Activated CD4-positive, alpha-beta T cell treated with anti-CD3 and anti-CD28 coated beads for 24 hours (primary cell): ENCODE data around the gene JPT1.
"Not testable (repeated sequence)": the region's sequence is repeated elsewhere in the genome, so short reads cannot be mapped to it uniquely, and the experiment has no call there.

Experiments
- DNase-seq, 2 donors: peaks; one replicate each; pipeline ENCODE4 v3.0.0-alpha.2; 2020; ENCODE audit warnings: low read depth in 2 of 2

The JPT1 gene

DNA sequence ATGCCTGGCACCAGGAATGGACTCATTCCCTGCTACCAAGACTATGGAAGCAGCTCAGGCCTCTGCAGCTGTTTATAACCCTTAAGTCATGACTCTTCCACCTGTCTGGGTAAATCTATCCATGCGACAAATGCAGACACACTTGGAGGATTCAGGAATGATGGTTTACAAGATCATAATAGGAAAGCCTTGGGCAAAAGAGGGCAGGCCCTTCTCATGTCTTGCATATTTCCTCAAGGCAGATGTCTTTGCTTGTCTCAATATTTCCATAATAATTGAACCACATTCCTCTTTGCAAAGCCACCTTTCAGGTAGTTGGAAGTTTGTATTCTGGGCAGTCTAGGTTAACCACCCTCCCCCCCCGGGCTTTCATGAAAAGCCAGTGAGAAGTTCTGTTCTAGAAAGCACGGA is 884 bp upstream of the JPT1 start:
- no peak for DNase-seq

DNA sequence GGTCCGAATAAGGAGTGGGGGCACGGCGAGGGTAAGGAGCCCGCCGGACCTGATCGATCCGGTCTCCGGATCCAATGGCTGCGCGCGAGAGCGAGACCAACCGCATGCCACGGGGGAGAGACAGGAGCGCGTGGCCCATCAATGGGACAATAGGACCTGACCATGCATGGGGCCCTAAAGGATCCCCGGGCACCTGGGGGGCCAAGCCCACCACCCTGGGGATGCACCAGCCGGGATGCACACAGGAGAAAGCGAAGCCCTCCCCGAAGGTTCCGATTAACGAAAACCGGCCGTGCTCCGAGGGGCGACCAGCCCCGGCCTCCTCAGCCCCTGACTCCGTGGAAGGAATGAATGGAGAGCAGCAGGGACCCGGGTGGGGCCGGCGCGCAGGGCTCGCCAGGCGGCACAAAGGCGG is 525 bp downstream of the JPT1 start:
- no peak for DNase-seq

DNA sequence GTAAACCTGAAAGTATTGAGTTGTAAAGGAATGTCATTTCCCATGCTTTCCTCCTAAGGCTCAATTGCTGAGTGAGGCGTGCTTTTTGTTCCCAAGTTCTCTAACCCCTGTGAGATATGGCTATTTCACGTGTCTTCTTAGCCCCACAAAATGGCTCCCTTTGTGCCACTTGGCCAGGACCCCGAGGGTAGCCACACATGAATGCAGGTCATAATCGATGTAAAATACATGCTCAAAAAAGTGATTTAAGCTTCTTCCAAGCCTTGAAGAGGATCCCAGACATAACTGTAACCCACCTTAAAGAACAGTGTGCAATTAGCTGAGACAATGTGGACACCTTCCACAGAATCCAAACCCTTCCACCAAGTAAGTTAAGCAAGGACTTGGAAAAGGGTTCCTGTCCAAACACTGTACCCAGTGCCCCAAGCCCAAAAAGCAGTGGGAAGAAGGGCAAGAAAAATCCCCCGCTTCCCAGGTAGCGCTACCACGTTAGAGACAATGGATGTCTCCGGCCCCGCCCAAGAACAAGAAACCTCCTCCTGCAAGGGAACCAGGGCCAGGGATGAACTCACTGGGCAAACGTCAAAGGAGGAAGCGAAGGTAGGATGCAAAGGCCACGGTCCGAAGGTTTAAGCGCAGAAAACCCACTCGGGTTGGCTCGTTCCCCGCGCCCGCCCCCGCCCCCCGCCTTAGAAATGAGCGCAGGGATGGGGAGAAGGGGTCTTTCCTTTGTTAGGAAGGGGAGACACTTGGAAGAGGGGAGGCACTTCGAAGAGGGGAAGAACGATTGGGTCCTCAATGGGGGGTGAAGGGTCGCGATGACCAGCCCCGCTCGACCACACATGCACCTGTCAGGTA is 1.2 kb downstream of the JPT1 start:
- no peak for DNase-seq

DNA sequence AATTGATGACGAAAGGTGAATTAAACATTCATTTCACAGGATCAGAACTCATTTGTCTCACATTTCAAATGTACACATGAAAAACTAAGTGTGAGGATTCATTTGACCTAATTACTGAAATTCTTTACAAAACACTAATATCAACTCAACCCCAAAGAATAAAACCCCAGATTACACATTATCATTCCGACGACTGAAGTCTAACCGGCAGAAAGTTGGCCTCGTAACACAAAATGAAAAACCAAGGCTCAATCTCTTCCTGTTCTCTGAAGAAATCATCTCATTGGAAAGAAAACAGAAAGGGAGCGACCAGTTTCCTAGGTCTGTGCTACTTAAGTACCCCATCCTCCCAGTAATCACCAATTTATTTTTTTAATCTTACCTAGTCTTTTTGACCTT is 1.8 kb downstream of the JPT1 start:
- no peak for DNase-seq

DNA sequence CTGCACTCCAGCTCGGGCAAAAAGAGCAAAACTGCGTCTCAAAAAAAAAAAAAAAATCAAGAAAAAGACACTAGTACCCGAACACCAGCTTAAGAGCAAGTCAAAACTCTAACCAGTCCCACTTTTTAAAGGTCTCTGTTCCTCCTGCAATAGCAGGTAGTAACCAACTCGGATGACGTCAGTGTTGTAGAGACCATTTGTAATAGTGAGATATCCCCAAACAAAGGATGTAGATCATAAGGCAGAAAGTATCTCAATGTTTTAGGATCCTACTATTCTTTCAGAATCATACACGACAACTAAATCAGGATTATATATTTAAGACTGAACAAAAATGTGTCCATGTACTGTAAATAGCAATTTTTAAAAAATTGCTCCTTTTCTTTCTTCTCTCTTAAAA is 2.4 kb downstream of the JPT1 start:
- DNase-seq, result no peak

DNA sequence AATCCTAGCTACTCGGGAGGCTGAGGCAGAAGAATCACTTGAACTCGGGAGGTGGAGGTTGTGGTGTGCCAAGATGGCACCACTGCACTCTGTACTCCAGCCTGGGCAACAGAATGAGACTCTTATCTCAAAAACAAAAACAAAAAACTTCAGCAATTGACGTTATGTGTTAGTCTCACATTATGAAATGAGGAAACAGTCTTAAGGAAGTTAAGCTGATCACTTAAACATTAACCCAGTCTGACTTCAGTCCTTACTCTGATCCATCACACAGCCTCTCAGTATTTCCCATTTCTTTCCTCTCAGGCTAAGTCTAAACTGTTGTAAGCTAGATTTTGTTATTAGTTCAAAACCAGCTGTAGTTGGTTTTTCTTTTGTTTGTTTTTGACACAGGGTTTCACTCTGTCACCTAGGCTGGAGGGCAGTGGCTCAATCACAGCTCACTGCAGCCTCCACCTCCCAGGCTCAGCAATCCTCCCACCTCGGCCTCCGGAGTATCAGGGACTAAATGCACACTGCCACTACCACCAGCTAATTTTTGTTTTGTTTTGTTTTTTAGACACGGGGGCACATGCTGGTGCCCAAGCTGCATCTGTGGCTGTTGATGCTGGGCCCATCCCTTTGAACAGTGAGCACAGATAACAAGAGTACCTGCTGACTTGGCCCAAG is 6.3 kb downstream of the JPT1 start:
- no peak for DNase-seq

DNA sequence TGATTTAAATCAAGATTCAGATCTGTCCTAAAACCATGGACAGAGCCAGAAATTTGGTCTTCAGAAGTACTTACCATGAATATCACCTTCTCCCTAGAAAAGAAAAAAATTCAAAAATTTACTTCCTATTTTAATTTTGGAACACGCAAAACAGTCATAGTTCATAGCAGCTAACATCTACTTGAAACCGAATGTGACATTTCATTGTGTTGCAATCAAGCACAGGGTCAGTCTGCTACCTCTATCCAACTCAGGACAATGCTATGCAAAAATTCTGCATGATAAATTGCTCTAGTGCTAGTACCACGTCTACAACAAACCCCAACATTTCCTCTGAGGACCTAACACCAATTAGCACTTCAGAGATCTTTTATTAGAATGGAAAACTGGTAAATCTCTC is 7.7 kb downstream of the JPT1 start:
- DNase-seq, result no peak

DNA sequence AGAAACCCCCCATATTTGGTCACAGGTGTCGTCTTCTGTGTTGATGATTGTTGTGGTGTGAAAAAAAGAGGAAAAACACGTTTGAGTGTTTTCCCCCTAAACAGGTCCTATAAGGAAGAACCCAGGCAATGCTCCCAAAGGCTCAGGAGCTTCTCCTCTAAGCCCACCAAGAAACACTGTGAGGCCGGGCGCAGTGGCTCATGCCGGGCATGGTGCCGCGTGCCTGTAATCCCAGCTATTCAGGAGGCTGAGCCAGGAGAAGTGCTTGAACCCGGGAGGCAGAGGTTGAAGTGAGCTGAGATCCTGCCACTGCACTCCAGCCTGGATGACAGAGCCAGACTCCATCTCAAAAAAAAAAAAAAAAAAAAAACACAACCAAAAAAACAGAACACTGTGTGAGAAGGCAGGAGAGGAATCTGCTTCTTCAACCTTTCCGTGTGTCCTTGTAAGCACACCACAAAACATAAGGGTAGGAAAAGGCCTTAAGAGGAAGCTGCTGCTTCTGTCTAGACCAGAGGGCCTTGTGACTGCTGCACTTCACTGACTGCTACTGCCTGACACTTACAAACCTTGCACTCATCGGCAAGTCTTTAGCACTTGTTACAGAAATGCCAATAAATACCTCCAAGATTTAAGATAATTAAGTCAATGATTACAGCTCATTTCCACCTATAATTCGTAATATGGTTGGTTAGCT is 9.3 kb downstream of the JPT1 start:
- no peak for DNase-seq

DNA sequence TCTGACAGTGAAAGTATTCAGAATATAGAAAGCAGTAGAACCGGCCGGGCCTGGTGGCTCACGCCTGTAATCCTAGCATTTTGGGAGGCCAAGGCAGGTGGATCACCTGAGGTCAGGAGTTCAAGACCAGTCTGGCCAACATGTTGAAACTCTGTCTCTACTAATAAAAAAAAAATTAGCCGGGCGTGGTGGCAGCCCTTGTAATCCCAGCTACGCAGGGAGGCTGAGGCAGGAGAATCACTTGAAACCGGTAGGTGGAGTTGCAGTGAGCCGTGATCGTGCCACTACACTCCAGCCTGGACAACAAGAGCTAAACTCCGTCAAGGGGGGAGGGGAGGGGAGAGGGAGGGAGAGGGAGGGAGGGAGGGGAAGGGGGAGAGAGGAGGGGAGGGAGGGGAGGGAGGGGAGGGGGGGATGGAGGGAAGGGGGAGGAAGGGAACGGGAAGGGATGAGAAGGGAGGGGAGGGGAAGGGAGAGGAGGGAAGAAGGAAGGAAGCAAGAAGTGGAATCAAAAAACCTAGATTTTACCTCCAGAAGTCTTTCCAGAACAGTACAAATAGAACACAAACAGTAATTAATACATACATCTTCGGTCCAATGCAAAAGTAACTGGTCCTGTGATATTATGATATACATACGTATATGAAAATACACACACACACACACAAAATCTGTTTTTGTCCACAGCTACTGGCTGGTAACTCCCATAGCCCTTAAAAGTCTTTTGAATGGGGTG is 11.9 kb downstream of the JPT1 start:
- DNase-seq, result no peak

DNA sequence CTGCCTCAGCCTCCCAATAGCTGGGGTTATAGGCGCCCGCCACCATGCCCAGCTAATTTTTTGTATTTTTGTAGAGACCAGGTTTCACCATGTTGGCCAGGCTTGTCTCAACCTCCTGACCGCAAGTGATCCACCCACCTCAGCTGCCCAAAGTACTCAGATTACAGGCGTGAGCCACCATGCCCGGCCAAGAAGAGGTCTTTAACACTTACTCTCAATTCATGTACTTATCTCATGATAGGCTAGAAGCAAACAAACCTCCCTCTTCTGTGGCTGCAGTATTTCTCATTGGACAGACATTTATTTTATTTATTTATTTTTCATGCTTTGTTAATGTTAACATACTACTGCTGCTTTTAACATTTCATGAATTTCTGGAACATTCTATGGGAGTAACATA is 15.8 kb downstream of the JPT1 start:
- DNase-seq, result no peak

DNA sequence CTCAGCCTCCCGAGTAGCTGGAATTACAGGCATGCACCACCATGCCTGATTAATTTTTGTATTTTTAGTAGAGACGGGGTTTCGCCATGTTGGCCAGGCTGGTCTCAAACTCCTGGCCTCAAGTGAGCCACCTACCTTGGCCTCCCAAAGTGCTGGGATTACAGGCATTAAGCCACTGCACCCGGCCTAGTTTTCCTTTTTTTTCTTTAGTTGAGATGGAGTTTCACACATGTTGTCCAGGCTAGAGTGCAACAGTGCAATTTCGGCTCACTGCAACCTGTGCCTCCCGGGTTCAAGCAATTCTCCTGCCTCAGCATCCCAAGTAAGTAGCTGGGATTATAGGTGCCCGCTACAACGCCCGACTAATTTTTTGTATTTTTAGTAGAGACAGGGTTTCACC is 16.6 kb downstream of the JPT1 start:
- DNase-seq, result not testable (repeated sequence)

DNA sequence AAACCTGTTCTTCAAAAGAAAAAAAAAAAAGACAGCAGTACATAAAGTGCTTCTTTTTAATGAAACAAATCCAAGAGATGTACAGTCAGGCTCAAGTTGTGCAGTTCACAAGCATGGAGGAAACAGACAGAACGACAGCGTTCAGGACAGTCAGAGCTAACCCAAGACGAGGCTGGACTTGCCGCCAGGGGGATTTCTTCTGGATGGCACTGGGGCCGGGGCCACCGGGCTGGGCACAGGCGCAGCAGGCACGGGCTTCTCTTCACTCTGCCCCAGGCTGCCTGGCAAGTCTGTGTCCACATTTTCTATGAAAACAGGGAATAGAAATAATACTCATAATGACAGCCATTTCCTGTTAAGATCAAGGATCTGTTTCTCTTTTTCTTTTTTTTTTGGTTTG is 18.4 kb downstream of the JPT1 start:
- no peak for DNase-seq

DNA sequence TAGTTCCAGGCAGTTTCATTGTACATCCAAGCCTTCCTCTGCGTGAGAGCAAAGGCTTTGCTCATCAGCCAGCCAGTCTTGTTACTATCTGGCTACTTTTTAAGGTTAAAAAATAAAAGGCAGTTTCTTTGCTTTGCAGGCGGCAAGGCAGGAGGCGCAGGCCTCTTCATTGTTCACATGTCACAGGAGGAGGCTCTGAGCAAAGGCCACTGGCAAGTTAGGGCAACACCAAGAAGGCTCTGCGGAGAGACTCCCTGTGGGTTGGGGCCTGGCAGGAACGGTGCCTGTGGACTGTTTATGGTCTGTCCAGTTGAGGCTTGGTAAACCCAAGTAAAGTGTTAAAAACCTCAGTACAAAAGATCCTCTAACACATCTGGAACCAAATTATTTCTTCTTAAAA is 18.9 kb downstream of the JPT1 start:
- no peak for DNase-seq

DNA sequence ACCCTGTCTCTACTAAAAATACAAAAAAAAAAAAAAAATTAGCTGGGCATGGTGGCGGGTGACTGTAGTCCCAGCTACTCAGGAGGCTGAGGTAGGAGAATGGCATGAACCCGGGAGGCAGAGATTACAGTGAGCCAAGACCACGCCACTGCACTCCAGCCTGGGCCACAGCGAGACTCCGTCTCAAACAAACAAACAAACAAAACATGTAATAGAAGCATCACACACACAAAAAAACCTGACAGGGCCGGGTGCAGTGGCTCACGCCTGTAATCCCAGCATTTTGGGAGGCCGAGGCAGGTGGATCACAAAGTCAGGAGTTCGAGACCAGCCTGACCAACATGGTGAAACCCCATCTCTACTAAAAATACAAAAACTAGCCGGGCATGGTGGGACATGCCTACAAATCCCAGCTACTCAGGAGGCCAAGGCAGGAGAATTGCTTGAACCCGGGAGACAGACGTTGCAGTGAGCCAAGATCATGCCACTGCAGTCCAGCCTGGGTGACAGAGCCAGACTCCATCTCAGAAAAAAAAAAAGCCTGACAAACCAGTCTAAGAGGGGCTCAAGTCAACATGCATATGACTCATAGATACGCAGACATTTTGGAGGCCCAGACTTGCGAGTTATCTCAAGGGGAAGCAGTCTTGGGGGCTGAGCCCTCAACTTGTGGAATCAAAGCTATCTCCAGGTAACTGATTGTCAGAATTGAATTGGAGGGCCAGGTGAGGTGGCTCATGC is 20.5 kb downstream of the JPT1 start:
- DNase-seq, result not testable (repeated sequence)

DNA sequence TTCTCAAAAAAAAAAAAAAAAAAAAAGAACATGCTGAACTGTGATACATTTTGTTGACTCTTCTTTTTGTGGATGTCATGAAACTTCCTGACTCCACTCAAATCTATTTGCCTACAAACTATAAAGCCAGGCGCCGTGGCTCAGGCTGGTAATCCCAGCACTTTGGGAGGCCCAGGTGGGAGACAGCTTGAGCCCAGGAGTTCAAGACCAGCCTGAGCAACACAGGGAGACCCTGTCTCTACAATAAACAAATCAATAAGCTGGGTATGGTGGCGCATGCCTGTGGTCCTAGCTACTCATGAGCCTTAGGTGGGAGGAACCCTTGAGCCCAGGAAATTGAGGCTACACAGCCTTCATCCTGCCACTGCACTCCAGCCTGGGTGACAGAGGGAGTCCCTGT is 21.3 kb downstream of the JPT1 start:
- no peak for DNase-seq

DNA sequence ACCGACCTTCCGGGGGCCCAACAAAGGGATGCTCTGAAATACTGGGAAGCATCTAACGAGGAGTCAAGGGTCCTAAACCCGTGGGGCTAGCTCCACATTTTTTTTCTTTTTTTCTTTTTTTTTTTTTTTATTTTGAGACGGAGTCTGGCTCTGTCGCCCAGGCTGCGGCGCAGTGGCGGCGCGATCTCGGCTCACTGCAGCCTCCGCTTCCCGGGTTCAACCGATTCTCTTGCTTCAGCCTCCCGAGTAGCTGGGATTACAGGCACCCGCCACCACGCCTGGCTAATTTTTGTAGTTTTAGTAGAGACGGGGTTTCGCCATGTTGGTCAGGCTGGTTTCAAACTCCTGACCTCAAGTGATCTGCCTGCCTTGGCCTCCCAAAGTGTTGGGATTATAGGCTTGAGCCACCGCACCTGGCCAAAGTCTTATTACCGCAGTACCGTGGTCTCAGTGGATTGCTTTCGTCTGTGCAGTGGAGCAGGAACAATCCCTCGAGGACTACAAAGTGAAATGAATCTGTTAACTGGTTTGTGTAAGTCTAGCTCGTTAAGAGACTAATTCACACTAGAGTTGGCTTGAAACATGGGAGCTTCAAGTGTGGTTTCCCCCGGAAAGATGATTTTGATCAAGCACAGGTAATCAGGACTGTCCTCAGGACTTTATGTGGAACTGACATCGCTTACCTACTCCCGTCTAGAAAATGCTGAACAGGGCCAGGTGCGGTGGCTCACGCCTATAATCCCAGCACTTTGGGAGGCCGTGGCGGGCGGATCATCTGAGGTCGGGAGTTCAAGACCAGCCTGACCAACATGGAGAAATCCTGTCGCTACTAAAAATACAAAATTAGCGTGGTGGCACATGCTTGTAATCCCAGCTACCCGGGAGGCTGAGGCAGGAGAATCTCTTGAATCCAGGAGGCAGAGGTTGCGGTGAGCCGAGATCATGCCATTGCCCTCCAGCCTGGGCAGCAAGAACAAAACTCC is 22.0 kb downstream of the JPT1 start:
- DNase-seq, result not testable (repeated sequence)

DNA sequence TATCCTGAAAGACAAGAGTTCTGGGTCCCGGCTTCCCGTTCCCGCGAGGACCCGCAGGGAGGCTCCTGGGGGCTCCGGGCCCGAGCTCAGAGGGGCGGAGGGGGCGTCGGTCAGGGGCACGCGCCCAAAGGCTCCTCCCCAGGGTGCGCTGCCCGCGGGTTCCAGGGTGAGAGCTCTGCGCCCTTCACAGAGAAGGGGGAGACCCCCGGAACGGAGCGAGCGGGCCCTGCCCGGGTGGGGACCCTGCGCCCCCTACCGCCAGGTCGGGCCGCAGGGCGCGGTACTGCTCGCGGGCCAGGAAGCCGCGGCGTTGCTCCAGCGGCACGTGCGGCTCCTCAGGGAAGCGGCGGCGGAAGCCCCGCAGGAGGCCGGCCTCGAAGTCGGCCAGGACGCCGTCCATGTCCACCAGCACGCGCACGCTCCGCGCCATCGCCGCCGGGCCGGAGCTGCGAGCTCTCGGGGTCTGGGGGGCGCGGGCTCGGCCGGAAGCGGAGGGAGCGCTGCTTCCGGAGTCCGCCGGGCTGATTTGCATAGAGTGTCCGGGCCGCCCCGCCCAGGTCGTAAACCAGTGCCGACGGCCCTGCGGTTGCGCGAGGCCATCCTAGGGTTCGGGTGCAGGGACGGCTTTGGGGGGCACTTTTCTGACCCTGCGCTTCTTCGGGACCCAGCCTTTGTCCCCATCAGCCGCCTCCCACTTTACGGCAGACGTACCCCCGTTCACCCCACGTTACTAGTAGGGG is 22.9 kb downstream of the JPT1 start, which contains the start of gene NT5C:
NT5C (minus strand) TSS at position 465 of the 740 bp plus-strand sequence; CDS start at position 430, 35 bp downstream.
- DNase-seq, result peak; percentile 59 to 70

DNA sequence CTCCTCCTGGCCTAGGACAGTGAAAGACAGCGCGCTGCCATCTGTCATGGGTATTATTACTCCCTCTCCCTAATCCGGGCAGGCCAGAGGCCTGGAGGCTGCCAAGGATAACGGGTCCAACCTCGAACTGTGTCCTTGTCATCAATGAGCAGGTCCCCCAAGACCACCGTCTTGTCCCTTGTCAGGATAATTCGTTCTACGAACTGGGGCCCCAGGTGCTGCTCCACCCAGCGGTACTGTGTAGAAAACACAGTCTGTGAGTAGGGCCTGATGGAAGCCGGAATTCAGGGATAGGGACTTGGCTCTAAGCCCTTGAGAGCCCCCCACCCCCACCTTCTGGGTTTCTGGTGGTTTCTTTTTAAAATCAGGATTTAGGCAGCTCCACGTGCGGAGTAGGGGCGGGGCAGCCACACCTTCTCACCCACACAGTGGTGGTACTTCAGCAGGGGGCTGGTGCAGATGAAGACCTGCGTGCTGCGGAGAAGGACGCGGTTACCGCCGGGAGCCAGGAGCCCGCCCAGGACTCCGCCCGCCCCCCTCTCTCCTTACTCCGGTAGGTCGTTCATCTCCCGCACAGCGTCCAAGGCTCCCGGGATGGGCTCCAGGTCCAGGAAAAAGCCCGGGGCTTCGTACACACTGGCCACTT is 23.6 kb downstream of the JPT1 start:
- peak in 1 of 2 donors; percentile 25 for DNase-seq
